NCI-H345 treated with DMSO at 0.1 percent for 48 hours (cell line): ENCODE data around the gene NDOR1.
A peak's percentile ranks its signal among the peaks of the same experiment; 100 is the strongest.

Experiments used
- DNase-seq: peaks from one replicate; lab custom pipeline; 2025; ENCODE audit not compliant: unreplicated experiment; lab: John Stamatoyannopoulos, UW

Gene NDOR1

GRCh38 chr9:137205126-137206069 lies at the start of gene NDOR1, which contains the start of gene TMEM203:
Gene NDOR1 (plus strand): TSS chr9:137205700. CDS start chr9:137205778, 78 bp downstream.
Gene TMEM203 (minus strand): TSS chr9:137205648. CDS start chr9:137205414, 234 bp downstream.
- peak; percentile 58 for DNase-seq

DNA sequence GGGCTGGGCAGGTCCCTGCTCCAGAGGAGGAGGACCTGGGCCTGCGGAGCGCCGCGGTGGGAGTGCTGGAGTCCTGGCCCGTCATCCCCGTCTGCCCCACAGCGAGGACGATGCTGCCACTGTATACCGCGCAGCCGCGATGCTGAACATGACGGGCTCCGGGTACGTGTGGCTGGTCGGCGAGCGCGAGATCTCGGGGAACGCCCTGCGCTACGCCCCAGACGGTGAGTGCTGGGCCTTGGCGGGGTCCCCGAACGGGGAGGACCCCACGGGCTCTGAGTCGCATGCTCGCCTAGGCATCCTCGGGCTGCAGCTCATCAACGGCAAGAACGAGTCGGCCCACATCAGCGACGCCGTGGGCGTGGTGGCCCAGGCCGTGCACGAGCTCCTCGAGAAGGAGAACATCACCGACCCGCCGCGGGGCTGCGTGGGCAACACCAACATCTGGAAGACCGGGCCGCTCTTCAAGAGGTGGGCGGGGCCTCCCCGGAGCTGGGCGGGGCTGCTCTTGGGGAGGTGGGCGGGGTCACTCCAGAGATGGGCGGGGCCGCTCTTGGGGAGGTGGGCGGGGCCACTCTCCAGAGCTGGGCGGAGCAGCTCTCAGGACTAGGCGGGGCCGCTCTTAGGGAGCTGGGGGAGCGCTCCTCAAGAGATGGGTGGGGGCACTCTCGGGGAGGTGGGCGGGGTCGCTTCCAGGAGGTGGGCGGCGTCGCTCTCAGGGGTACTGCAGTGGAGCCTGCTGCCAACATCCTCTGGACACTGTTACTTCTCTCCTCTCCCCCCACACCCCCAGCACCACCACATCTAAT lies 48.7 kb upstream of the NDOR1 start:
- no peak for DNase-seq

- no peak for DNase-seq
Observed at GRCh38 chr9:137157618-137158415, 47.7 kb upstream of the NDOR1 start.

DNA sequence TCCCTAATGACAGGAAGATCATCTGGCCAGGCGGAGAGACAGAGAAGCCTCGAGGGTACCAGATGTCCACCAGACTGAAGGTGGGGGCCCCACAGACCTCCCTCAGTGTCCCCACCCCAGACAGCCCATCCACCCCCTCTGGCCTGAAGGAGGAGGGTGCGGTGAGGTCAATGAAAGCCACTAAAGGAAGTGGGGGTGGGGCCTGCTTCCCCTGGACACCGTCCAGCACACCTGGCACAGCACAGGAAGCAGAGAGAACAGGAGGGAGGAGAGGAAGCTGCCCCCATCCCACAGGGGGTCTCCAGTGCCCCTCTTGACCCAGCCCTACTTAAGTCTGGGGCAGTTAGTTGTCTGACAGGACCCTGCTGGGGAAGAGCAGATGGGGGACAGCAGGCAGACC lies 46.9 kb upstream of the NDOR1 start:
- no peak for DNase-seq

DNA sequence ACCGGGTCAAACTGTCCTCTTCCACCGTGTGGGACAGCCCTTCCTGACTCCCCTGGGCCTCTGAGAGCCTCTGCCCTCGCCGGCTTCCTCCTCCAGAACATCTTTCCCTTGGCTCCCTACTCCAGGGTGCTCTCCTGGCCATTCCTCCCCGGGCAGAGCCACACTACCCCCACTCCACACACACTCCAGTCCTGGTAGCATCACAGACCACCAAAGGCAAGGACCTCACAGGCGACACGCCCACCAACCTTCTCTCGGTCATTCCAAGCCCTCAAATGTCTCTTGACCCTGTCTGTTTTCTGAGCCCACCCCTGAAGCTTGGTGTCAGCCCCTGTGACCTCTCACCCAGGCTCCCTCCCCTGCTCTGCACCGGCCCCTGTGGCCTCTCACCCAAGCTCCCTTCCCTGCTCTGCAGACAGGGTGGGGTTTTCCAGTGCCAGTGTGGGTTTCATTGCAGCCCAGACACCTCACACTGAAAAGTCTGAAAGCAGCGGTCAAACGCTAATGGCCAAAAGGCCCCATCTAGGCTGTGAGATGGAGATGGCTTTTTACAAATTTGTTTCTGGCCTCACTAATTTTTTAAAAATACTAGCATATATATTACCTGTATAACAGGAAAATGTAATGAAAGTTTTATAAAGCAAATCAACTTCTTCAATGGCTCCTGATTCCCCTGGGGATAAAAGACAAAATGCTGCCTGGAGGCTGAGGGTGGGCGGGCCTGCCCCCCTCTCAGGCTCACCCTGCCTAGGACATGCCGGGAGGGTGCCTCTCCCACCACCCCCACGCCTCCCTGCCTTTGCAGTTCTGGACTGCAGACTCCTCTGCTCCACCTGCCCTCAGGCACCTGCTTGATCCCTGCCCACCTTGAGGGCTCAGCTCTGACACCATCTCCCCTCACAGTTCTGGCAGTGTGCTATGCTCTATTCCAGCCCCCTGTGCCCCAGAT lies 46.1 kb upstream of the NDOR1 start:
- DNase-seq: no peak

- no peak for DNase-seq
Observed at GRCh38 chr9:137160054-137160425, 45.5 kb upstream of the NDOR1 start.

DNA sequence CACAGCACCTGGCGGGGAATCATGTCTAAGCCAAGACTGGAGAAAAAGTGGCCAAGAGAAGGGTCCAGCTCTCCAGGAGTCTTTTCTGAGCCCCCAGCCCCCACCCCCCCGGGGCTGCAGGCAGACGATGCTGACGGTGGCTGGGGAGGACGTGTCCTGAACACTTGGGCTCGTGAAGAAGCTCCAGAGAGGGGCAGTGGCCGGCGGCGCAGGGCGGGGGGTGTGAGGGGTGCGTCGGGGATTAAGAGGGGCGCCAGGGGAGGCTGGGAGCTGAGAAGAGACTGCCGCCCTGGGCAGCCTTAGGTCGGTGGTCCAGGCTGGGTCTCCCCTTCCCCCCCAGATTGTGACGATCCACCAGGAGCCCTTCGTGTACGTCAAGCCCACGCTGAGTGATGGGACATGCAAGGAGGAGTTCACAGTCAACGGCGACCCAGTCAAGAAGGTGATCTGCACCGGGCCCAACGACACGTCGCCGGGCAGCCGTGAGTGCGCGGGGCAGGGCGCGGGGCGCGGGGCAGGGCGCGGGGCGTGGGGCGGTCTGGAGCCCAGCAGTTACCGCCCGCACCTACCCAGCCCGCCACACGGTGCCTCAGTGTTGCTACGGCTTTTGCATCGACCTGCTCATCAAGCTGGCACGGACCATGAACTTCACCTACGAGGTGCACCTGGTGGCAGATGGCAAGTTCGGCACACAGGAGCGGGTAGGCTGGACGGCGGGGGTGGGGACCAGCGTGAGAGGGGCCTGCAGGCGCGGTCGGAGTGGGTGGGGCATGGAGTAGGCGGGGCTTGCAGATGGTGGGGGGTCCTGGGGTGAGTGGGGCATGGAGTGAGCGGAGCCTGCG lies 44.6 kb upstream of the NDOR1 start:
- DNase-seq: peak; percentile 50

DNA sequence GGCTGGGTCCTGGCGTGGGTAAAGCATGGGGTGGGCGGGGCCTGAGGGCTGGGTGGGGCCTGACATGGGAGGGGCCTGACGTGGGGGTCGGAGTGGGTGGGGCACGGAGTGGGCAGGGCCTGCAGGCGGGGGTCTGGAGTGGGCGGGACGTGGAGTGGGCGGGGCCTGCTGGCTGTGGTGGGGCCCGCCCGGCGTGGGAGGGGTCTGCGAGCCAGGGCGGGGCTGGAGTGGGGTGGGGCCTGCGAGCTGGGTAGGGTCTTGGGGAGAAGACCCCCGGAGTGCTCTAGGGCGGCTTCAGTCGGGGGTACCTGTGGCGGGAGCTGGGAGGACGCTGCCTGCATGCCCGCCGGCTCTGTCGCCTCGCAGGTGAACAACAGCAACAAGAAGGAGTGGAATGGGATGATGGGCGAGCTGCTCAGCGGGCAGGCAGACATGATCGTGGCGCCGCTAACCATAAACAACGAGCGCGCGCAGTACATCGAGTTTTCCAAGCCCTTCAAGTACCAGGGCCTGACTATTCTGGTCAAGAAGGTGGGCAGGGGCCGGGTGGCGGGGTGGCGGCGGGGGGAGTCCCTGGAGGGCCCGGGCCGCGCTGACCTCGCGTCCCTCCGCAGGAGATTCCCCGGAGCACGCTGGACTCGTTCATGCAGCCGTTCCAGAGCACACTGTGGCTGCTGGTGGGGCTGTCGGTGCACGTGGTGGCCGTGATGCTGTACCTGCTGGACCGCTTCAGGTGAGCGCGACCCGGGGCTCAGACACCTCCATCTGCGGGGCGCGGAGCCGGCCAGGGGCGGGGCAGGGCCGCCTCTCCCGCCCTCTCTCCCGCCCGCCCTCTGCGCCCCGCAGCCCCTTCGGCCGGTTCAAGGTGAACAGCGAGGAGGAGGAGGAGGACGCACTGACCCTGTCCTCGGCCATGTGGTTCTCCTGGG lies 43.7 kb upstream of the NDOR1 start:
- no peak for DNase-seq

- DNase-seq: no peak
Observed at GRCh38 chr9:137162505-137163364, 42.8 kb upstream of the NDOR1 start.

- no peak for DNase-seq
Observed at GRCh38 chr9:137163365-137163715, 42.2 kb upstream of the NDOR1 start.

DNA sequence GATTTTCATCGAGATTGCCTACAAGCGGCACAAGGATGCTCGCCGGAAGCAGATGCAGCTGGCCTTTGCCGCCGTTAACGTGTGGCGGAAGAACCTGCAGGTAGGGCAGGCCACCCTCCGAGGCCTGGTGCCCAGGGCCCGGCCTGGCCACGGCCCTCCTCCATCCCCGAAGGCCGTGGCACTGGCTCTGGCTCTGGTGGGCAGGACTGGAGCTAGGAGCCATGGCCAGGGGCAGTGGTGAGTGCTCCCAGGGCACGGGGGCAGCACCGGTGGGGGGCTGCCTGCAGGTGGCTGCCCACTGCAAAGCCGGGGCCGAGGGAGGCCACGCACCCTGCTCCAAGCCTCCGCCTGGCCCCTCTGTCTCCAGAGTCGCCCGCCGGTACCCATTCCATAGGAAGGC lies 41.7 kb upstream of the NDOR1 start:
- no peak for DNase-seq

GRCh38 chr9:137164370-137165249 lies 40.9 kb upstream of the NDOR1 start:
- no peak for DNase-seq

- DNase-seq: no peak
Observed at GRCh38 chr9:137165250-137165836, 40.2 kb upstream of the NDOR1 start.

GRCh38 chr9:137166380-137167229 lies 38.9 kb upstream of the NDOR1 start:
- no peak for DNase-seq

GRCh38 chr9:137167277-137167746 lies 38.2 kb upstream of the NDOR1 start:
- DNase-seq: peak; percentile 6
